Uterus (tissue), 2 donors: ENCODE measurements around the gene CARD16.

ENCODE experiments used
- CTCF ChIP-seq, 4 experiments: fragments of 200-600 bp in 2 of 4; fragments of 450-650 bp in 2 of 4; sonication (generic) in 2 of 4; IDR thresholded peaks; one replicate each; pipeline ENCODE4 v1.5.1; 2016 to 2019; ENCODE audit warnings: antibody characterized with exemption in 4 of 4, mild to moderate bottlenecking in 2 of 4, moderate library complexity in 1 of 4
- POLR2A ChIP-seq, 2 donors: fragments of 450-650 bp; IDR thresholded peaks; one replicate each; pipeline ENCODE4 v1.6.1; 2016; ENCODE audit warnings: antibody characterized with exemption in 2 of 2, mild to moderate bottlenecking in 1 of 2, moderate library complexity in 1 of 2

GRCh38 chr11:105000797-105001196, 44.3 kb downstream of the CARD16 start:
- no peak for TF ChIP-seq CTCF (IDR thresholded peaks at IDR 0.05)
- no peak for TF ChIP-seq POLR2A (IDR thresholded peaks at IDR 0.05)
